Muscle of leg (tissue), 11 donors: ENCODE results near the gene TRAF3. TPM values are rescaled to one million over a fixed set of nuclear protein-coding genes. Genes with fewer than 3 reads are reported as not detected.

Experiments
- DNase-seq: peaks from one replicate; pipeline ENCODE4 v3.0.0; 2013
- H3K27ac ChIP-seq: one replicate; pipeline ENCODE4 v1.5.1; 2013; ENCODE audit warnings: mild to moderate bottlenecking, low read length, control low read depth
- H3K27me3 ChIP-seq: one replicate; pipeline ENCODE4 v1.6.1; 2013; ENCODE audit warnings: low read length; ENCODE audit not compliant: control insufficient read depth, insufficient read depth
- H3K36me3 ChIP-seq: one replicate; pipeline ENCODE4 v1.6.1; 2013; ENCODE audit warnings: low read length; ENCODE audit not compliant: control insufficient read depth, insufficient read depth
- H3K4me1 ChIP-seq: one replicate; pipeline ENCODE4 v1.6.1; 2013; ENCODE audit warnings: low read length; ENCODE audit not compliant: control insufficient read depth, insufficient read depth
- H3K4me3 ChIP-seq: one replicate; pipeline ENCODE4 v1.5.1; 2013; ENCODE audit warnings: low read length, control low read depth
- H3K9me3 ChIP-seq: replicated peaks from 2 replicates; pipeline ENCODE4 v1.6.1; 2013; ENCODE audit warnings: low read depth, low read length; ENCODE audit not compliant: control insufficient read depth
- WGBS: methylation state at CpG from one replicate; pipeline ENCODE4 v1.1.5; 2013; ENCODE audit warnings: missing lambda C conversion rate; ENCODE audit not compliant: insufficient coverage; 5-methylcytosine and 5-hydroxymethylcytosine counted together
- polyA plus RNA-seq, 8 donors: library from polyadenylated mRNA; unstranded; fragments of 120-200 nt; gene quantifications; one replicate each; pipeline versions ENCODE4 v1.2.1 to v1.2.3, GENCODE V29; 2013; ENCODE audit warnings: inconsistent platforms in 1 of 8, low replicate concordance in 1 of 8; ENCODE audit not compliant: insufficient read length in 8 of 8, insufficient read depth in 1 of 8
- total RNA-seq: library from RNA; stranded (reverse); fragments of 120-200 nt; gene quantifications from one replicate; pipeline ENCODE4 v1.2.4, GENCODE V29; 2013

TRAF3 gene
- total and polyA plus RNA-seq, 9 donors: 9.4 to 19.7 (median 13.8) TPM

DNA sequence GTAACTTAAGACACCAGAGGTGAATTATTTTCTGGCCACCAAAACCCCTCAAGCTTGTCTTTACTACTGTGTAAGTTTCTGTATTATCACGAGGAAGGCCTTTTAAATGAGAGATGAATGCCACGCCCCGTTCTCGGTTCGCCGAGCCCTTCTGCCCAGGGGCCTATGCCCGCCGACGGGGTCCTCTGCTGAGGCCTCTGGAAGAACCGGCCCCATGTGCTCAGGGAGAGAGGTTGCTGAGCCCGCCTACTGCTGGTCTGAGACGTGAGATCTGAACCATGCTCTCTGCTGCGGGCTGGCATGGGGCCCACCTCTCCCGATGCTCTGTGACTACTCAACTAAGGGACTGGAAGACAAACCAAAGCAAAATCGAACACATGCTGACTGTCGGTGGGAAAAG is 166.2 kb downstream of the TRAF3 start:
- no peak for DNase-seq
- peaks cover 84% of the 10 kb centered on the region for H3K36me3 ChIP-seq
- H3K4me3 ChIP-seq: no peak overlapping the region
- H3K9me3 ChIP-seq: no peaks in the 10 kb centered on the region
- H3K4me1 ChIP-seq: no peaks in the 10 kb centered on the region
- no peaks in the 10 kb centered on the region for H3K27me3 ChIP-seq
- H3K27ac ChIP-seq: no peak overlapping the region
- 81% methylated on average over 16 of the region's 16 CpGs for WGBS

DNA sequence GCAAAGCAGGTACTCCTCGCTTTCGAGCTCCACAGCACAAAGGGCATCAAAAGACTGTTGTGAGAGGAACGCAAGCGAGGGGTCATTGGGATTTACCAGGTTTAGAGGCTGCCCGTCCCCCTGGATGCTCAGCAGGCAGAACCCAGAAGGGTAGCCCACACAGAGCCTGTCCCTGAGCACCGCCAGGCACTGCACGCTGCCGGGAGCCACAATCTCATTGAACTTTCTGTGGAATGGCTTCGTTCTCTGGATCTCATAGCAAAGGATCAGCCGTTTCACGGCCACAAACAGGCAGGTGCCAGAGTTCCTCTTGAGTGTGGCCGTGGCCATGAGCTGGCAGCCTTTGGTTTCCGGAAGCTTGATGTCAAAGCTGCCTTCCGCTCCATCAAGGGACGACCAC is 166.7 kb downstream of the TRAF3 start:
- WGBS: 93% methylated on average over 15 of the region's 15 CpGs
- peaks cover 88% of the 10 kb centered on the region for H3K36me3 ChIP-seq
- H3K4me3 ChIP-seq: no peak overlapping the region
- DNase-seq: no peak
- no peak overlapping the region for H3K27ac ChIP-seq
- no peaks in the 10 kb centered on the region for H3K27me3 ChIP-seq
- peaks cover 4% of the 10 kb centered on the region for H3K4me1 ChIP-seq
- H3K9me3 ChIP-seq: no peaks in the 10 kb centered on the region

DNA sequence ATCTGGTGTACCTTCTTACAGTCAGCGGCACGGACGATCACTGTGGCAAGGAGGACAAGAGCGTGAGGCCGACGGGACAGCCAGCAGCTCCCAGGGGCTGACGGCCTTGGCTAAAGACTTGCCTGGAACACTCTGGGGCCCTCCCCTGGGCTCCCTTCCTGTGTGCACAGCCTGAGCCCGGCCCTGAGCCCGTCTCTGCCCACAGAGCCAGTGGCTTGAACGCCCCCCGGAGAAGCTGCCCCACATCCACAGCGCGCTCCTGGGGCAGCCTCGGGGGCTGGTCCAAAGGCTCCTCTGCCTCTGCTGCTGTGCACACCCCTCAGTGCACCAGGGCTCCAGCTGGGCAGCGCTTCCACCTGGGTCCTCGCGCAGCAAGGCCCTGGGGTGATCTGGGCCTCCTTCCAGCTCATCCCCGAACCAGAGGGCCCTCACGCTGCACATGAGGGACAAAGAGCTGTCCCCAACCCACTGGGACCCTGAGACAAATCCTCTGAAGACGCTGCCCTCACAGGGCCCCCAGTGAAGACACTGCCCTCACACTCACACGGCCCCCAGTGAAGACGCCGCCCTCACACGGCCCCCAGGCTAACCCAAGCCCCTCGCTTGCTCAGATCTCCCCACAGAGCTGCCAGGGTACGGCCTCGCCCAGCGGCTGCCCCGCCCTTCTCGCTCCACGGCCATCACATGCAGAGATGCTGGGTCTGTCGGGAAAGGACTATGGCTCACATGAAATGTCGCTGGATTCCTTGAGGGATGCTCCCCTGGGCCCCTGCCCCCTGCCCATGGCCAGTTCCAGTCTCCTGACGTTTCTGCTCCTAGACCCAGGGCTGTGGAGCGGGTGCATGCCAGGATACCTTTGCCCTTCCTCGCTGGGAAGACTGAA is 167.4 kb downstream of the TRAF3 start:
- H3K36me3 ChIP-seq: peaks cover 86% of the 10 kb centered on the region
- H3K9me3 ChIP-seq: no peaks in the 10 kb centered on the region
- no peak overlapping the region for H3K4me3 ChIP-seq
- 84% methylated on average over 36 of the region's 36 CpGs for WGBS
- peaks cover 12% of the 10 kb centered on the region for H3K4me1 ChIP-seq
- no peak for DNase-seq
- H3K27ac ChIP-seq: no peak overlapping the region
- H3K27me3 ChIP-seq: no peaks in the 10 kb centered on the region

DNA sequence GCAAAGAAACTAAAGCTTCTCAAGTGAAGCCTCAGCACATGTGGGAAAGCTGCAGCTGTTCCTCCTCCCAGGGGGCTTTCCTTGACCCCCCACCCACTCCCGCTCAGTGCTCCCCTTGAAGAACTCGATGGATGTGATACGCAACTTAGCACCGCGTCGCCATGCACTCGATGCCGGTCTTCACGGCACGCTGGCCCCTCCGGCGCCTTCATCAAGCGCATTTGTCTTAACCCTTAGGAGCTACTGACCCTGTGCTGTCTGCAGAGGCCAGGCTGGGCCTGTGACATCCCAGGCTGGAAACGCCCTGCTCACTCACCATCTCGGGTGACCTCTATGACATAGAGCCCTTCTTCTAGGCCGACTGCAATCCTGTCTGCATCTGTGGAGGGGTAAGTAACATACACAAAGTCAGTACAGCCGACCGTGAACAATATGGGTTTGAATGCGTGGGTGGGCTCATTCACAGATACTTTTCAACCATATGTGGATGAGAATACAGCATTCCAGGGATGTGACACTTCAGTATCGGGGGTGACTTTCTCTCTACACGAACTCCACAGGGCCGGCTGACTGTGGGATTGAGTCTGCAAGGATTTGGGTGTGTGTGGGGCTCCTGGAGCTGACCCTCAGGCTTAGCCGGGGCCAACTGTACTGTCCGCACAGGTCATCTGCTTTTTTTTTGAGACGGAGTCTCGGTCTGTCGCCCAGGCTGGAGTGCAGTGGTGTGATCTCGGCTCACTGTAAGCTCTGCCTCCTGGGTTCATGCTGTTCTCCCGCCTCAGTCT is 168.3 kb downstream of the TRAF3 start:
- Histone ChIP-seq H3K4me1 (peaks cover 20% of the 10 kb centered on the region), H3K9me3 (no peaks in the 10 kb centered on the region), H3K27ac (no peak overlapping the region), H3K36me3 (peaks cover 88% of the 10 kb centered on the region), H3K27me3 (no peaks in the 10 kb centered on the region), H3K4me3 (no peak overlapping the region)
- DNase-seq: no peak
- 83% methylated on average over 24 of the region's 29 CpGs for WGBS

DNA sequence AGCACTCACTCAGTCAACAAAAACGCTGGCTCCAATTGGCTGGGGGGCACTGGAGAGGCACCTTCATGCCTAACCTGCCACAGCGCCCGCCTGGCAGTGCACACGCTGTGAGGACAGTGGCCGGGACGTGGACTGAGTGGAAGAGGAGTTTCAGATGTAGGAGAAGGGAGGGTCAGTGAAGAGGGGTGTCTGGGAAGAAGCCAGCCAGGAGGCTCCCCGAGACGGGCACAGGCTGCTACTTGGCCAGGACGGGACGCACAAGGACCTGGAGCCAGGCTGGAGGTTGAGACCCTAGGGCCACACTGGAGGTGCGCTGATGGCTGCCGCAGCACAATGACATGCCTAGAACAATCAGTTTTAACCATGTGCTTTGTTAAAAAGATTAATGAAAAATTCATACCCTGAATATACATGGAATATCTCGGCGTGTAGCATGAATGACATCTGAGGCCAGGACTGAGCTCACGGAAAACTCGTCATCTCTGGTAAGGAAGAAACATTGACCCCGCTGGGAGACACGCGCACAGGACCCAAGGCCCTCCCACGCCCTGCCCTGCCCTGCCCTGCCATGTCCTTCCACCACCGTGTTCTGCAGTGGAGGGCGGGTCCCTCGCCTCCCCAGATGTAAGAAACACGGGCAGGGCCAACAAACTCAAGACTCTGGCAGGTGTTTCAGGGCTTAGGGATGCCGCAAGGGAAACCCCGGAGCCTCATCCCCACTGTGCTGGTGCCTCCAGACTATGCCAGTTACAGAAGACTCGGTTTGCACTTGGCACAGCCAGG is 170.3 kb downstream of the TRAF3 start:
- 89% methylated on average over 24 of the region's 27 CpGs for WGBS

DNA sequence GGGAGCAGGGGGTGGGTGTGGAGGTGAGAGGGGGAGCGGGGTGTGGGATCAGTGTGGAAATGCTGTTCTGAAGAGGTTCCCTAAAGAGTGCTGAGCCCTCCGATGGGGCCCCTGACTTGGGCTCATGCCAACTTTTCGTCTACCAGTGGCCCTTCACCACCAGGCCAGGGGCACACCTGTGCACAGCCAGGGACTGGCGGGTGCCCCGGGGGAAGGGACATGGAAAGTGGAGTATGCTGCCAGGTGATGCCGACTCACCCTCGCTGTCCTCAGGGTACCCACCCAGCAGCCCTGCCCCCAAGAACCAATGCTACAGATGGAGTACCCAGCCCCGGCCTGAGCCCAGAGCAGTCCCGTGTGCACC is 171.4 kb downstream of the TRAF3 start:
- H3K27me3 ChIP-seq: no peaks in the 10 kb centered on the region
- H3K4me3 ChIP-seq: no peak overlapping the region
- H3K4me1 ChIP-seq: peaks cover 28% of the 10 kb centered on the region
- peaks cover 85% of the 10 kb centered on the region for H3K36me3 ChIP-seq
- 69% methylated on average over 8 of the region's 9 CpGs for WGBS
- peak overlapping the region; percentile 84 for H3K27ac ChIP-seq
- DNase-seq: no peak
- no peaks in the 10 kb centered on the region for H3K9me3 ChIP-seq

More for the DNA sequence above, 170.3 kb downstream of the TRAF3 start:
- H3K9me3 ChIP-seq: no peaks in the 10 kb centered on the region
- peaks cover 82% of the 10 kb centered on the region for H3K36me3 ChIP-seq
- no peaks in the 10 kb centered on the region for H3K27me3 ChIP-seq
- H3K27ac ChIP-seq: no peak overlapping the region
- H3K4me1 ChIP-seq: peaks cover 28% of the 10 kb centered on the region
- no peak for DNase-seq
- H3K4me3 ChIP-seq: no peak overlapping the region

DNA sequence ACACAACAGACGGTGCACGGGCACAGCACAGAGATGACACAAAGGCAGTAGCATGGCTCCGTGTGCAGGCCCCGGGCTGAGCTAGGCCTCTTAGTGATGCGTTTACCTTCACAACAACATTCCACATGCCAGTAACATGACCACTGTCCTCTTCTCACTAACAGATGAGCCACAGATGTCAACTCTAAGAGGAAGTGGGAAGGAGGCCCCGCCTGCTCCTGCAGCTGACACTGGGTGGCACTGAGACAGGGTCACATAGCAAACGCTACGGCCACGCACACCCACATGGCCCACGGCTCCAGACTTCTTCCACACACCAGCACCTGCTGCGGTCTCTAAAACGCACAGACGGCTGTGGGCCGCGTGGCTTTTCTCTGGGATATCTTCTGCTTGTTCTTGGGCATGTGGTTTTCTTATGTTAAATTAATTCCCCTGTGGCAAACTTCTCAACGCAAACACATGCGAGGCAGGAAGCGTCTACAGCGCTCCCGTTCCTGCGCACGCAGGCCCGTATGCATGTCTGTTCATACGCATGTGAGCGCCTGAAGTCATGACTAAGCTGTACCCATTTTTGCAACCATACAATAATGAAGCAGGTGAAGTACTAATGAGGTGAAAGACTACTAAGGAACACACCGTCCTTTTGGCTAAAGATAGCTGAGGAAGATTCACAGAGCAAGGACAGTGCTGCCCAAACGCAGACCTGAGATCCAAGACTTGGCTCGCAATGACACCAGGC is 172.0 kb downstream of the TRAF3 start:
- peaks cover 85% of the 10 kb centered on the region for H3K36me3 ChIP-seq
- H3K4me3 ChIP-seq: no peak overlapping the region
- 75% methylated on average over 8 of the region's 28 CpGs for WGBS
- DNase-seq: peak; percentile 83
- H3K9me3 ChIP-seq: no peaks in the 10 kb centered on the region
- peaks cover 28% of the 10 kb centered on the region for H3K4me1 ChIP-seq
- H3K27me3 ChIP-seq: no peaks in the 10 kb centered on the region
- peak overlapping the region; percentile 84 for H3K27ac ChIP-seq

DNA sequence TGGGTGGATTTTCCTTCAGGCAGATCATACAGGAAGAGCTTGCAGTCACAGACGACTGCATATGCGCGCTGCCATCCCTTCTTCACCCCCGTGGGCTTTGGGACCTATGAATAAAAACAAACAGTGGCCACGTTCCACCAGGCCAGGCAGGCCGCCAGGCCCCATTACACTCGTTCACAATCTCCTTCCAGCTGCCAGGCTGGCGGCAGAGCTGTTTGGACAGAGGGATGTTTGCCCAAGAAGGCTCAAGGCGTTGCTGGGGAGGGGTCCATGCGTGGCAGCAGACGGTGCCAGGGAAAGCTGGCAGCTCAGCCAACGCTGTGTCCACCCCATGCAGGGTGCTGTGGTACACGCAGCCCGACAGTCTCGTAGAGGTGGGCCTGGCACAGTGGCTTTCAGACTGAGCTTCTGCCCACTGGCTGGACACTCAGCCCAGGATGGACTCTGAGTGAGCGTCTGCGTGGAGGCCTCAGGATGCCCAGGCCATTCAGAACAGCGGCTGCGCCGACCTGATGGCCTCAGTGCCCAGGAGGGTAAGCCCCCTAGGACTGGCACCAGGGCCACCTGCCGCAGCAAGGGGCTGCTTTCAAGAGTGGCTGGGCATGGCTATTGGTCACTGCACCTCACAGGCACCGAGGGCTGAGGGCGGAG is 172.7 kb downstream of the TRAF3 start:
- Histone ChIP-seq H3K36me3 (peaks cover 85% of the 10 kb centered on the region), H3K4me3 (no peak overlapping the region), H3K9me3 (no peaks in the 10 kb centered on the region), H3K27me3 (no peaks in the 10 kb centered on the region), H3K4me1 (peaks cover 28% of the 10 kb centered on the region), H3K27ac (peak overlapping the region; percentile 18)
- peak; percentile 68 for DNase-seq
- 74% methylated on average over 23 of the region's 23 CpGs for WGBS

DNA sequence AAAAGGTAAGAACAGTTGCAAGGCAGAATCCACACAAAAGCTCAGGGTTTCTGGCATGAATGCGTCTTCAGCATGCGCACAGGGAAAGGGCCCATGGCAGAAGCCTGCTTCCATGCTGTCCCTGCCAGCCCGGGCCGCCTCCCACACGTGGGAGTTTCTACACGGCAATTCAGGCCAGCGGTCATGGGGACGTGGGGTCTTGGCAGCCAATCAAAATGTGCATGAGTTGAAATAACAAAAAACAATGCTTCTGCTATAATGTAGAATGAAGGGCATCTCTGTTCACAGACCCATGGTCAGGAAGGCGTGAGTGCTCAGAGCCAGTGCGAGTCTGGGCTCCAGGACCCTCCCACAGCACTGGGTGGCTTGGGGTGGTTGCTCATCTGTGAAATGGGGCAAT is 173.8 kb downstream of the TRAF3 start:
- 71% methylated on average over 9 of the region's 10 CpGs for WGBS
- H3K36me3 ChIP-seq: peaks cover 80% of the 10 kb centered on the region

More for the DNA sequence above, 173.8 kb downstream of the TRAF3 start:
- DNase-seq: no peak
- no peak overlapping the region for H3K4me3 ChIP-seq
- H3K27ac ChIP-seq: no peak overlapping the region
- H3K9me3 ChIP-seq: no peaks in the 10 kb centered on the region
- H3K27me3 ChIP-seq: no peaks in the 10 kb centered on the region
- peaks cover 28% of the 10 kb centered on the region for H3K4me1 ChIP-seq
